Measurements from ENCODE around the gene CAPRIN1.

DNA sequence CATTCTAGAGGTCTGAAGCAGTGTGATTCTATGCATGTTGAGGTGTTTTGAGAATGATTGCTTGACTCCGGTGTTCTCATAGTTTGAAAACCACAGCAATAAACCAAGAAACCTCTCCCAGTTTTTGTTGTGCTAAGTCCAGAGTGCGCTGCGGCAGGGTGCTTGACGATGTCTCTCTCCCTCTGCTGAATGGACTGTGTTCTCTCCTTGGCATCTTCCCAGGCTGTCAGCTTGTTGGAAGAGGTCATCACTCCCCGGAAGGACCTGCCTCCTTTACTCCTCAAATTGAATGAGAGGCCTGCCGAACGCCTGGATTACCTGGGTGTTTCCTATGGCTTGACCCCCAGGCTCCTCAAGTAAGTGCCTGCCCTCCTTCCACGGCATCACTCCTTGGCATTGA lies 84.9 kb downstream of the CAPRIN1 start:
- TF ChIP-seq, protein P1, sequence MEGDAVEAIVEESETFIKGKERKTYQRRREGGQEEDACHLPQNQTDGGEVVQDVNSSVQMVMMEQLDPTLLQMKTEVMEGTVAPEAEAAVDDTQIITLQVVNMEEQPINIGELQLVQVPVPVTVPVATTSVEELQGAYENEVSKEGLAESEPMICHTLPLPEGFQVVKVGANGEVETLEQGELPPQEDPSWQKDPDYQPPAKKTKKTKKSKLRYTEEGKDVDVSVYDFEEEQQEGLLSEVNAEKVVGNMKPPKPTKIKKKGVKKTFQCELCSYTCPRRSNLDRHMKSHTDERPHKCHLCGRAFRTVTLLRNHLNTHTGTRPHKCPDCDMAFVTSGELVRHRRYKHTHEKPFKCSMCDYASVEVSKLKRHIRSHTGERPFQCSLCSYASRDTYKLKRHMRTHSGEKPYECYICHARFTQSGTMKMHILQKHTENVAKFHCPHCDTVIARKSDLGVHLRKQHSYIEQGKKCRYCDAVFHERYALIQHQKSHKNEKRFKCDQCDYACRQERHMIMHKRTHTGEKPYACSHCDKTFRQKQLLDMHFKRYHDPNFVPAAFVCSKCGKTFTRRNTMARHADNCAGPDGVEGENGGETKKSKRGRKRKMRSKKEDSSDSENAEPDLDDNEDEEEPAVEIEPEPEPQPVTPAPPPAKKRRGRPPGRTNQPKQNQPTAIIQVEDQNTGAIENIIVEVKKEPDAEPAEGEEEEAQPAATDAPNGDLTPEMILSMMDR (IDR thresholded peaks at IDR 0.05) = no peak
- TF ChIP-seq POLR2AphosphoS5 (IDR thresholded peaks at IDR 0.05; ENCODE audit: low read depth, low read length) = no peak
- TF ChIP-seq RCOR1 (IDR thresholded peaks at IDR 0.05; ENCODE audit: low read length) = no peak
- TF ChIP-seq TAF1 (IDR thresholded peaks at IDR 0.05; ENCODE audit: borderline replicate concordance, low read depth, low read length) = no peak
- no peak for TF ChIP-seq MXI1 (IDR thresholded peaks at IDR 0.05; ENCODE audit: low read depth, low read length)
- TF ChIP-seq IRF3 (IDR thresholded peaks at IDR 0.05; ENCODE audit: low read depth, low read length) = no peak
- TF ChIP-seq NRF1 (IDR thresholded peaks at IDR 0.05; ENCODE audit: low read depth, low read length) = no peak
- TF ChIP-seq RAD21 (IDR thresholded peaks at IDR 0.05; ENCODE audit: low read length) = no peak
- TF ChIP-seq, protein P2, sequence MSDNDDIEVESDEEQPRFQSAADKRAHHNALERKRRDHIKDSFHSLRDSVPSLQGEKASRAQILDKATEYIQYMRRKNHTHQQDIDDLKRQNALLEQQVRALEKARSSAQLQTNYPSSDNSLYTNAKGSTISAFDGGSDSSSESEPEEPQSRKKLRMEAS (IDR thresholded peaks at IDR 0.05; ENCODE audit: low read depth) = no peak
- TF ChIP-seq, protein P3, sequence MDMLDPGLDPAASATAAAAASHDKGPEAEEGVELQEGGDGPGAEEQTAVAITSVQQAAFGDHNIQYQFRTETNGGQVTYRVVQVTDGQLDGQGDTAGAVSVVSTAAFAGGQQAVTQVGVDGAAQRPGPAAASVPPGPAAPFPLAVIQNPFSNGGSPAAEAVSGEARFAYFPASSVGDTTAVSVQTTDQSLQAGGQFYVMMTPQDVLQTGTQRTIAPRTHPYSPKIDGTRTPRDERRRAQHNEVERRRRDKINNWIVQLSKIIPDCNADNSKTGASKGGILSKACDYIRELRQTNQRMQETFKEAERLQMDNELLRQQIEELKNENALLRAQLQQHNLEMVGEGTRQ (IDR thresholded peaks at IDR 0.05; ENCODE audit: borderline replicate concordance, low read depth, low read length) = no peak
- TF ChIP-seq ELF1 (IDR thresholded peaks at IDR 0.05) = no peak
- TF ChIP-seq, protein P4, sequence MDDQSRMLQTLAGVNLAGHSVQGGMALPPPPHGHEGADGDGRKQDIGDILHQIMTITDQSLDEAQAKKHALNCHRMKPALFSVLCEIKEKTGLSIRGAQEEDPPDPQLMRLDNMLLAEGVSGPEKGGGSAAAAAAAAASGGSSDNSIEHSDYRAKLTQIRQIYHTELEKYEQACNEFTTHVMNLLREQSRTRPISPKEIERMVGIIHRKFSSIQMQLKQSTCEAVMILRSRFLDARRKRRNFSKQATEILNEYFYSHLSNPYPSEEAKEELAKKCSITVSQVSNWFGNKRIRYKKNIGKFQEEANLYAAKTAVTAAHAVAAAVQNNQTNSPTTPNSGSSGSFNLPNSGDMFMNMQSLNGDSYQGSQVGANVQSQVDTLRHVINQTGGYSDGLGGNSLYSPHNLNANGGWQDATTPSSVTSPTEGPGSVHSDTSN (IDR thresholded peaks at IDR 0.05) = no peak
- TF ChIP-seq, protein P5, sequence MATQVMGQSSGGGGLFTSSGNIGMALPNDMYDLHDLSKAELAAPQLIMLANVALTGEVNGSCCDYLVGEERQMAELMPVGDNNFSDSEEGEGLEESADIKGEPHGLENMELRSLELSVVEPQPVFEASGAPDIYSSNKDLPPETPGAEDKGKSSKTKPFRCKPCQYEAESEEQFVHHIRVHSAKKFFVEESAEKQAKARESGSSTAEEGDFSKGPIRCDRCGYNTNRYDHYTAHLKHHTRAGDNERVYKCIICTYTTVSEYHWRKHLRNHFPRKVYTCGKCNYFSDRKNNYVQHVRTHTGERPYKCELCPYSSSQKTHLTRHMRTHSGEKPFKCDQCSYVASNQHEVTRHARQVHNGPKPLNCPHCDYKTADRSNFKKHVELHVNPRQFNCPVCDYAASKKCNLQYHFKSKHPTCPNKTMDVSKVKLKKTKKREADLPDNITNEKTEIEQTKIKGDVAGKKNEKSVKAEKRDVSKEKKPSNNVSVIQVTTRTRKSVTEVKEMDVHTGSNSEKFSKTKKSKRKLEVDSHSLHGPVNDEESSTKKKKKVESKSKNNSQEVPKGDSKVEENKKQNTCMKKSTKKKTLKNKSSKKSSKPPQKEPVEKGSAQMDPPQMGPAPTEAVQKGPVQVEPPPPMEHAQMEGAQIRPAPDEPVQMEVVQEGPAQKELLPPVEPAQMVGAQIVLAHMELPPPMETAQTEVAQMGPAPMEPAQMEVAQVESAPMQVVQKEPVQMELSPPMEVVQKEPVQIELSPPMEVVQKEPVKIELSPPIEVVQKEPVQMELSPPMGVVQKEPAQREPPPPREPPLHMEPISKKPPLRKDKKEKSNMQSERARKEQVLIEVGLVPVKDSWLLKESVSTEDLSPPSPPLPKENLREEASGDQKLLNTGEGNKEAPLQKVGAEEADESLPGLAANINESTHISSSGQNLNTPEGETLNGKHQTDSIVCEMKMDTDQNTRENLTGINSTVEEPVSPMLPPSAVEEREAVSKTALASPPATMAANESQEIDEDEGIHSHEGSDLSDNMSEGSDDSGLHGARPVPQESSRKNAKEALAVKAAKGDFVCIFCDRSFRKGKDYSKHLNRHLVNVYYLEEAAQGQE (IDR thresholded peaks at IDR 0.05; ENCODE audit: low read depth, low read length) = no peak
